H1 (cell line): ENCODE results near the gene LY6G5B. TPM values are rescaled to one million over a fixed set of nuclear protein-coding genes. Genes with fewer than 3 reads are reported as not detected.

Experiments
- CBX8 ChIP-seq: fragments of 300-800, 300-1000 bp; sonication (generic); IDR thresholded peaks from 2 replicates; pipeline ENCODE4 v1.7.1; 2016; ENCODE audit warnings: low read depth, low read length, borderline replicate concordance
- EGR1 ChIP-seq: IDR thresholded peaks from 2 replicates; pipeline ENCODE4 v1.6.1; 2011; ENCODE audit warnings: low read depth, low read length, borderline replicate concordance
- EP300 ChIP-seq, 2 experiments: IDR thresholded peaks; 1 replicate in 1 of 2; 2 replicates in 1 of 2; pipeline ENCODE4 v1.6.1; 2011 to 2012; ENCODE audit warnings: low read depth in 2 of 2, low read length in 2 of 2, mild to moderate bottlenecking in 2 of 2, borderline replicate concordance in 1 of 2, inconsistent platforms in 1 of 2, moderate library complexity in 1 of 2
- FOSL1 ChIP-seq: IDR thresholded peaks from 2 replicates; pipeline ENCODE4 v1.6.1; 2011; ENCODE audit warnings: mild to moderate bottlenecking, low read depth, low read length, moderate library complexity; ENCODE audit not compliant: insufficient read depth
- JUN ChIP-seq: IDR thresholded peaks from 2 replicates; pipeline ENCODE4 v1.6.1; 2011; ENCODE audit warnings: low read depth, mild to moderate bottlenecking, improper control_type of control experiment, low read length
- SP4 ChIP-seq: IDR thresholded peaks from 2 replicates; pipeline ENCODE4 v1.6.1; 2012; ENCODE audit warnings: low read length, inconsistent platforms
- SUZ12 ChIP-seq: fragments of 200-600 bp; sonication (generic); IDR thresholded peaks from 2 replicates; pipeline ENCODE4 v1.6.1; 2012; ENCODE audit warnings: mild to moderate bottlenecking, inconsistent platforms, low read length, moderate library complexity, mixed read lengths
- ZNF274 ChIP-seq: IDR thresholded peaks from 2 replicates; pipeline ENCODE4 v1.7.0; 2012; ENCODE audit warnings: low read length, borderline replicate concordance; ENCODE audit errors: extremely low read depth
- polyA plus RNA-seq, 7 experiments: library from polyadenylated mRNA; depleted of rRNA in 3 of 7; stranded (reverse) in 5 of 7; unstranded in 2 of 7; fragments of >200 nt in 5 of 7; fragments of 200-250 nt in 2 of 7; gene quantifications; 1 replicate in 5 of 7; 2 replicates in 1 of 7; 4 replicates in 1 of 7; pipeline versions ENCODE4 v1.2.1 to v1.2.3, GENCODE V29; 2011 to 2013; ENCODE audit warnings: missing spikeins in 2 of 7, mixed read lengths in 2 of 7
- total RNA-seq: library from RNA; stranded (reverse); fragmentation: NEBNext Ultra II Directional; extraction: Animal tissue kit (Norgen Biotek cat#: 25700); gene quantifications from 2 replicates; pipeline ENCODE4 v1.2.1, GENCODE V29; 2021
- TF ChIP-seq, protein P1 (sequence below): fragments of 300-600 bp; sonication (generic); IDR thresholded peaks from 2 replicates; pipeline ENCODE4 v1.7.1; 2012; ENCODE audit warnings: low read length, moderate library complexity, mild to moderate bottlenecking, inconsistent platforms; ENCODE audit not compliant: insufficient replicate concordance

LY6G5B gene
- total and polyA plus RNA-seq, 2 of the 8 experiments (the other 6 are each of a cell fraction or from before 2014, with no cell fraction given), result 10.6 to 12.6 TPM

DNA sequence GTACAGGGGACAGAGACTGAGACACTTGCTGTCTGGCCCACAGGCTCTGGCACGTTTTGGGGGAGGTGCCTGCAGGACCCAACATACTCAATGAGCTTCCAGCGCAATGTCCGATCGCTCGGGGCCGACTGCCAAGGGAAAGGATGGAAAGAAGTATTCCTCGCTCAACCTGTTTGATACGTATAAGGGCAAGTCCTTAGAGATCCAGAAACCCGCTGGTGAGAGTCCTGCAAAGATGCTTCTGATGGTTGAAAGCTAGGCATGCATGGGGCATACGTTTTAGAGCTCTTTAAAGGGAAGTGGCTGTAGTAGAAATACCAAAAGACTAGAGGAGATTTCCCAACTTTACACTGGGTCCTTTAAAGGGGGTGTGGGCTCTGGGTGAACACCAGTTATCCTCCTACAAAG lies 47.1 kb upstream of the LY6G5B start (continued):
- TF ChIP-seq, protein P1, sequence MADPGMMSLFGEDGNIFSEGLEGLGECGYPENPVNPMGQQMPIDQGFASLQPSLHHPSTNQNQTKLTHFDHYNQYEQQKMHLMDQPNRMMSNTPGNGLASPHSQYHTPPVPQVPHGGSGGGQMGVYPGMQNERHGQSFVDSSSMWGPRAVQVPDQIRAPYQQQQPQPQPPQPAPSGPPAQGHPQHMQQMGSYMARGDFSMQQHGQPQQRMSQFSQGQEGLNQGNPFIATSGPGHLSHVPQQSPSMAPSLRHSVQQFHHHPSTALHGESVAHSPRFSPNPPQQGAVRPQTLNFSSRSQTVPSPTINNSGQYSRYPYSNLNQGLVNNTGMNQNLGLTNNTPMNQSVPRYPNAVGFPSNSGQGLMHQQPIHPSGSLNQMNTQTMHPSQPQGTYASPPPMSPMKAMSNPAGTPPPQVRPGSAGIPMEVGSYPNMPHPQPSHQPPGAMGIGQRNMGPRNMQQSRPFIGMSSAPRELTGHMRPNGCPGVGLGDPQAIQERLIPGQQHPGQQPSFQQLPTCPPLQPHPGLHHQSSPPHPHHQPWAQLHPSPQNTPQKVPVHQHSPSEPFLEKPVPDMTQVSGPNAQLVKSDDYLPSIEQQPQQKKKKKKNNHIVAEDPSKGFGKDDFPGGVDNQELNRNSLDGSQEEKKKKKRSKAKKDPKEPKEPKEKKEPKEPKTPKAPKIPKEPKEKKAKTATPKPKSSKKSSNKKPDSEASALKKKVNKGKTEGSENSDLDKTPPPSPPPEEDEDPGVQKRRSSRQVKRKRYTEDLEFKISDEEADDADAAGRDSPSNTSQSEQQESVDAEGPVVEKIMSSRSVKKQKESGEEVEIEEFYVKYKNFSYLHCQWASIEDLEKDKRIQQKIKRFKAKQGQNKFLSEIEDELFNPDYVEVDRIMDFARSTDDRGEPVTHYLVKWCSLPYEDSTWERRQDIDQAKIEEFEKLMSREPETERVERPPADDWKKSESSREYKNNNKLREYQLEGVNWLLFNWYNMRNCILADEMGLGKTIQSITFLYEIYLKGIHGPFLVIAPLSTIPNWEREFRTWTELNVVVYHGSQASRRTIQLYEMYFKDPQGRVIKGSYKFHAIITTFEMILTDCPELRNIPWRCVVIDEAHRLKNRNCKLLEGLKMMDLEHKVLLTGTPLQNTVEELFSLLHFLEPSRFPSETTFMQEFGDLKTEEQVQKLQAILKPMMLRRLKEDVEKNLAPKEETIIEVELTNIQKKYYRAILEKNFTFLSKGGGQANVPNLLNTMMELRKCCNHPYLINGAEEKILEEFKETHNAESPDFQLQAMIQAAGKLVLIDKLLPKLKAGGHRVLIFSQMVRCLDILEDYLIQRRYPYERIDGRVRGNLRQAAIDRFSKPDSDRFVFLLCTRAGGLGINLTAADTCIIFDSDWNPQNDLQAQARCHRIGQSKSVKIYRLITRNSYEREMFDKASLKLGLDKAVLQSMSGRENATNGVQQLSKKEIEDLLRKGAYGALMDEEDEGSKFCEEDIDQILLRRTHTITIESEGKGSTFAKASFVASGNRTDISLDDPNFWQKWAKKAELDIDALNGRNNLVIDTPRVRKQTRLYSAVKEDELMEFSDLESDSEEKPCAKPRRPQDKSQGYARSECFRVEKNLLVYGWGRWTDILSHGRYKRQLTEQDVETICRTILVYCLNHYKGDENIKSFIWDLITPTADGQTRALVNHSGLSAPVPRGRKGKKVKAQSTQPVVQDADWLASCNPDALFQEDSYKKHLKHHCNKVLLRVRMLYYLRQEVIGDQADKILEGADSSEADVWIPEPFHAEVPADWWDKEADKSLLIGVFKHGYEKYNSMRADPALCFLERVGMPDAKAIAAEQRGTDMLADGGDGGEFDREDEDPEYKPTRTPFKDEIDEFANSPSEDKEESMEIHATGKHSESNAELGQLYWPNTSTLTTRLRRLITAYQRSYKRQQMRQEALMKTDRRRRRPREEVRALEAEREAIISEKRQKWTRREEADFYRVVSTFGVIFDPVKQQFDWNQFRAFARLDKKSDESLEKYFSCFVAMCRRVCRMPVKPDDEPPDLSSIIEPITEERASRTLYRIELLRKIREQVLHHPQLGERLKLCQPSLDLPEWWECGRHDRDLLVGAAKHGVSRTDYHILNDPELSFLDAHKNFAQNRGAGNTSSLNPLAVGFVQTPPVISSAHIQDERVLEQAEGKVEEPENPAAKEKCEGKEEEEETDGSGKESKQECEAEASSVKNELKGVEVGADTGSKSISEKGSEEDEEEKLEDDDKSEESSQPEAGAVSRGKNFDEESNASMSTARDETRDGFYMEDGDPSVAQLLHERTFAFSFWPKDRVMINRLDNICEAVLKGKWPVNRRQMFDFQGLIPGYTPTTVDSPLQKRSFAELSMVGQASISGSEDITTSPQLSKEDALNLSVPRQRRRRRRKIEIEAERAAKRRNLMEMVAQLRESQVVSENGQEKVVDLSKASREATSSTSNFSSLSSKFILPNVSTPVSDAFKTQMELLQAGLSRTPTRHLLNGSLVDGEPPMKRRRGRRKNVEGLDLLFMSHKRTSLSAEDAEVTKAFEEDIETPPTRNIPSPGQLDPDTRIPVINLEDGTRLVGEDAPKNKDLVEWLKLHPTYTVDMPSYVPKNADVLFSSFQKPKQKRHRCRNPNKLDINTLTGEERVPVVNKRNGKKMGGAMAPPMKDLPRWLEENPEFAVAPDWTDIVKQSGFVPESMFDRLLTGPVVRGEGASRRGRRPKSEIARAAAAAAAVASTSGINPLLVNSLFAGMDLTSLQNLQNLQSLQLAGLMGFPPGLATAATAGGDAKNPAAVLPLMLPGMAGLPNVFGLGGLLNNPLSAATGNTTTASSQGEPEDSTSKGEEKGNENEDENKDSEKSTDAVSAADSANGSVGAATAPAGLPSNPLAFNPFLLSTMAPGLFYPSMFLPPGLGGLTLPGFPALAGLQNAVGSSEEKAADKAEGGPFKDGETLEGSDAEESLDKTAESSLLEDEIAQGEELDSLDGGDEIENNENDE, result no peak
- TF ChIP-seq FOSL1, result no peak
- no peak for TF ChIP-seq SUZ12
- TF ChIP-seq JUN, result no peak
- no peak for TF ChIP-seq ZNF274
- no peak for TF ChIP-seq SP4
- no peak for TF ChIP-seq EP300 (IDR thresholded peaks at IDR 0.05; ENCODE audit: borderline replicate concordance in 1 of 2, low read depth in 2 of 2, low read length in 2 of 2)
- TF ChIP-seq EGR1, result no peak
- no peak for TF ChIP-seq CBX8
